GM18951 (cell line): Measurements from ENCODE around the gene TBC1D1.

Experiments
- POLR2A ChIP-seq: IDR thresholded peaks from 4 replicates; pipeline ENCODE4 v1.6.1; 2011; ENCODE audit warnings: mild to moderate bottlenecking; ENCODE audit not compliant: insufficient read length, insufficient read depth; ENCODE audit errors: extremely low read depth
- in situ Hi-C: fragments of 300-500 bp; cut with MboI; formaldehyde crosslinking; loops from one replicate; pipeline ENCODE4 v1.12.0; 2022; ENCODE audit warnings: low sequenced_read_pairs, mixed read lengths, inconsistent platforms; ENCODE audit not compliant: unreplicated experiment

Gene TBC1D1

GRCh38 chr4:38092701-38093100 is 201.8 kb downstream of the TBC1D1 start:
- in situ Hi-C loops = no loop called here
- no peak for TF ChIP-seq POLR2A

DNA sequence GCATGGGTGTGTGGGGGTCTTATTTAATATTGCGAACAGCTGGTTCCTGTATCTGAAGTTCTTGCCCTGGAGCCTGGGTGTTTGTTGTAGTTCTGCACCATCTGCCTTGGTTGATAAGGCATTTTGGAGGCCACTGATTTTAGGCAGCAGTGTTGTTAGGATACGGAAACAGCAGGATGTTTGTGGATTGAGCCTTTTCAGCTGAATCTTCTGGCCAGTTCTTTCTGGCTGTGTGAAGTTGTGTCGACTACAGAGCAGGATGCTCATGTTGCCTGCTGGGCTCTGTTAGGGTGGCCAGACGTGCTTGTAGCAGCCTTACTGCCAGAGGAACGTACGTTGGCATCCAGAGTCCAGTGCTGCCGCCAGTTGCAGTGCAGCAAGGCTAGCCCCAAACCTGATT is 203.5 kb downstream of the TBC1D1 start:
- no peak for TF ChIP-seq POLR2A
- in situ Hi-C loops = no loop called here

DNA sequence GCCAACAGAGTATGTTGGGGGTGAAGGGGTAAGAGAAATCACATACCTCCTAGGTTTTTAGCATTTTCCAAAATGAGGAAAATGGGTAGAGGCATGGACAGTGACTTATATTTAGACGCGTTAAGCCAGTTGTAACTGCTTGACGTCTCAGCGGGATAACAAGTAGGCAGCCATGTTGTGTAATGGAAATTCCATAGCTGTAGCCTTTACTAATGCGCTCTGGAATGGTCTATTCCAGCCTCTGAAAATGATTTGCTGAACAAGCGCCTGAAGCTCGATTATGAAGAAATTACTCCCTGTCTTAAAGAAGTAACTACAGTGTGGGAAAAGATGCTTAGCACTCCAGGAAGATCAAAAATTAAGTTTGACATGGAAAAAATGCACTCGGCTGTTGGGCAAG is 204.8 kb downstream of the TBC1D1 start:
- in situ Hi-C loops = no loop called here
- TF ChIP-seq POLR2A = no peak

- in situ Hi-C loops = no loop called here
- TF ChIP-seq POLR2A = no peak
Observed at GRCh38 chr4:38097818-38098217, 206.9 kb downstream of the TBC1D1 start.

DNA sequence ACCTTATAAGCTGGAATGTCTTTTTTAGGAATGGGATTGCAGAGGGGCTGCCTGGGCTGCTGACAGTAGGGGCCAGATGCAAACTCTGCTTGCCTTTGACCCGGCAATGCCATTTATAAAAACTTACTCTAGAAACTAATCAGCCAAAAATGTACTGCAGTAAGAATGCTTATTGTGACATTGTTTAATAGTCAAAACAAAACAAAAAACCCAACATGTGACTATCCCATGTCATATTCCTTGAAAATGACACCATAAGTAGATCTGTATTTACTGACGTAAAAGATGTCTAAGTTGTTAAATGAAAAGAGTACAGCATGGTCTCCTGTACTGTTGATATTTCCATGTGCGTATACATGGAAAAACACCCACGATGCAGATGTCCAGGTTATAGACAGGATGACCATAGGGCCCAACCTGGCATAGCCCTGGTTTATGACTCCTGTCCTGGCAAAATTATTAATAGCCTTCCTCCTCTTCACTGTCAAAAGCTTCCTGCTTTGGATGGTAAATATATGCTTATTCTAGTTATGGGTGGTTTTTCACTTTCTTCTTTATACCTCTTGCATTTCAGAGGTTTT is 208.2 kb downstream of the TBC1D1 start:
- in situ Hi-C loops = no loop called here
- no peak for TF ChIP-seq POLR2A

- TF ChIP-seq POLR2A = no peak
- in situ Hi-C loops = no loop called here
Observed at GRCh38 chr4:38099908-38100407, 209.1 kb downstream of the TBC1D1 start.

GRCh38 chr4:38100474-38101255 is 209.8 kb downstream of the TBC1D1 start:
- TF ChIP-seq POLR2A = no peak
- in situ Hi-C loops = no loop called here

DNA sequence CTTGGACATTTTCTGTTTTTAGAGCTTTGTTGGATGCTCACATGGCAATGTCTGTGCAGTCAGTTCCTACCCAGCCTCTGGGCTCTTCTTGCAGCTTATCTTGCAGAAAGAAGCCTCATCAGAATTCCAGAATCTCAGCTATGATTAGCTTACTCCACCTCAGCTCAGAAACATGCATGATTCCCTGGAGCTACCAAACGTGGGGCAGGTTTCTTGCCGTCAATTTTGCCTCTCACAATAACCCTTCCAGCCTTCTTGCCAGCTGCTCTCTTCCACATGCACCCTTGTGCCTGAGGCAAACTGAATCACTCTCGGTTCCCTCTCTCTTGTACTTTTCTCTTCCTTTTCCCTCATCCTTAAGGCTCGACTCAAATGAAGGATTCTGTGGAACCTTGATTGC is 210.7 kb downstream of the TBC1D1 start:
- no peak for TF ChIP-seq POLR2A
- in situ Hi-C loops = no loop called here

- in situ Hi-C loops = no loop called here
- TF ChIP-seq POLR2A = no peak
Observed at GRCh38 chr4:38102957-38103588, 212.2 kb downstream of the TBC1D1 start.

DNA sequence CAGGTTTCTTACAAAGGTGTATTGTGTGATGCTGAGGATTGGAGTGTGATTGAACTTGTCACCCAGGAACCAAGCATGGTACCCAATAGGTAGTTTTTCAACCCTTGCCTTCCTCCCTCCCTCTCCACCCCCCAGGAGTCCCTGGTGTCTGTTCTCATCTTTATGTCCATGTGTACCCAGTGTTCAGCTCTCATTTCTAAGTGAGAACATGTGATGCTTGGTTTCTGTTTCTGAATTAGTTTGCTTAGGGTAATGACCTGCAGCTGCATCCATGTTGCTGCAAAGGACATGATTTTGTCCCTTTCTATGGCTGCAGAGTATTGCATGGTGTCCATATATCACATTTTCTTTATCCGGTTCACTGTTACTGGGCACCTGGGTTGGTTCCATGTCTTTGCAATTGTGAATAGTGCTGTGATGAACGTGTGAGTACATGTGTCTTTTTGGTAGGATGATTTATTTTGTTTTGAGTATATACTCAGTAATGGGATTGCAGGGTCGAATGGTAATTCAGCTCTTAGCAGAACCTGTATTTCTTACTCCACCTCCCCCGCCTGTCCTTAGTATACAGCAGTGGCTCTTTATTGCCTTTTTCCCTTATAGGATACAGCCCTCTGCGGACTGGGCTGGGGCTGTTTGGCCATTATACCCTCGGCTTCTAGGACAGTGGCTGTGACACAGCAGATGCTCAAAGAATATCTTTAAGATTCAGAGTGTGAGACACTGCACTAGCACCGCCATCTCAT is 214.8 kb downstream of the TBC1D1 start:
- in situ Hi-C loops = no loop called here

GRCh38 chr4:38106311-38106710 is 215.4 kb downstream of the TBC1D1 start:
- in situ Hi-C loops = no loop called here
- TF ChIP-seq POLR2A = no peak

More for the DNA sequence above, 214.8 kb downstream of the TBC1D1 start:
- no peak for TF ChIP-seq POLR2A

DNA sequence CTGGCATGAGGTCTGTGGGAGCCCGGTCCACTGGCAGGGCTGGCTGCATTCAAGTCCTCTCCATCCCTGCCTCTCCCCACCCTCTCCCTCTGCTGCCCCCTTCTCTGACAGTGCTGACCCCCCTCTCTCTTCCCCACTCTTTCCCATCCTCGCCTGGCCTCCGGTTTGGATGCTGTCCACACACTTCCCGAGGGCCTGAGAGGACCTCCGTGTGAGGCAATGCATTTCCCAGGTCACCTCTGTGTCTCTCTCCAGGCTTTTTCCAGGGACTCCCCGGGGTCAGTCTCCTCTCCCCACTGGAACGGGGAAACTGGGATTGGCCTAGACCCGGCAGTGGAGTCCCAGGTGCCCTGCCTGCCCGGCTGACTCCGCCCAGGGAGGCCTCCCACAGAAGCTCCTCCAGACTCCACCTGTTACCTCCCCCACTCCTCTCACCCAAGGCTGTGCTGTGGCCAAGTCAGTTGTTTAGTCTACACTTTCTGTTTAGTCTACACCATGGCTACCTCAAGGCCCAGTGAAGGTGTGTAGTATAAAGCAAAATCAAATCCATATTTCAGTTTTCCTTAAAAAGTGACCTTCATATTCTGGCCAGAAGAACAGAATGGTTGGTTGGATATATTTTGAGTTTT is 216.1 kb downstream of the TBC1D1 start:
- no peak for TF ChIP-seq POLR2A
- in situ Hi-C loops = no loop called here

DNA sequence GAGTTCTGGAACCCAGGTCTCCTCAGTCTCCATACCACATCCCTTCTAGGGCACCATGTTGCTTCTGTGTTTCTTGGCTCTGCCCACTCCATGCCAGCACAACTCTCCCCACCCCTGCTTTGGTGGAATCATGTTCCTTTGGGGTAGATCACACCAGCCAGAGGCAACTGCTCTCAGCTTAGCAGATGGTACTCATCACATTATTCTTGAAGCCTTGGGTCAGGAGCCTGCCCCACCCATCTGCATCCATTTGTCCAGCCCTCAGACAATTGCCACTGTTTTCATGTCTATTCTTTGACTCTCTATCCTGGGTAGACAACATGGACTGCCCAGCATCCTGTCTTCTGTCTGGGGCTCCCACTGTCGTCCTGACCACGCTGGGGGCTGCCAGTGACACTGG is 216.9 kb downstream of the TBC1D1 start:
- TF ChIP-seq POLR2A = no peak
- in situ Hi-C loops = no loop called here
